Sigmoid colon (tissue), 7 donors: ENCODE data around the gene KRTAP10-4. TPM values are rescaled to one million over a fixed set of nuclear protein-coding genes. Genes with fewer than 3 reads are reported as not detected.

Experiments
- DNase-seq: peaks from one replicate; pipeline ENCODE4 v3.0.0-alpha.2; 2019
- H3K27ac ChIP-seq, 4 donors: fragments of 200-600 bp; sonication (generic); one replicate each; pipeline ENCODE4 v1.5.1; 2016 to 2019; ENCODE audit warnings: mild to moderate bottlenecking in 1 of 4
- H3K27me3 ChIP-seq, 3 donors: fragments of 200-600 bp; sonication (generic); one replicate each; pipeline ENCODE4 v1.5.1; 2019; ENCODE audit warnings: mild to moderate bottlenecking in 1 of 3
- H3K36me3 ChIP-seq, 4 donors: fragments of 200-600 bp; sonication (generic); one replicate each; pipeline ENCODE4 v1.5.1; 2016 to 2019
- H3K4me1 ChIP-seq, 4 donors: fragments of 200-600 bp; sonication (generic); one replicate each; pipeline ENCODE4 v1.5.1; 2017 to 2019
- H3K4me3 ChIP-seq, 4 donors: fragments of 200-600 bp; sonication (generic); one replicate each; pipeline ENCODE4 v1.5.1; 2017 to 2019; ENCODE audit warnings: mild to moderate bottlenecking in 2 of 4, moderate library complexity in 1 of 4
- H3K9me3 ChIP-seq, 4 donors: fragments of 200-600 bp in 3 of 4; sonication (generic) in 3 of 4; one replicate each; pipeline versions ENCODE4 v1.5.1 to v1.6.1; 2013 to 2019
- EP300 ChIP-seq, 4 donors: sonication (generic); formaldehyde crosslinking; IDR thresholded peaks; one replicate each; pipeline ENCODE4 v1.6.1; 2017; ENCODE audit warnings: antibody characterized with exemption in 4 of 4
- POLR2A ChIP-seq, 2 donors: fragments of 450-650 bp; IDR thresholded peaks; one replicate each; pipeline ENCODE4 v1.6.1; 2016; ENCODE audit warnings: antibody characterized with exemption in 2 of 2, mild to moderate bottlenecking in 2 of 2, moderate library complexity in 2 of 2
- POLR2AphosphoS5 ChIP-seq, 4 donors: sonication (generic); formaldehyde crosslinking; IDR thresholded peaks; one replicate each; pipeline ENCODE4 v1.6.1; 2017; ENCODE audit warnings: antibody characterized with exemption in 4 of 4
- WGBS, 2 donors: extraction: QIAGEN DNeasy Blood & Tissue Kit; methylation state at CpG; one replicate each; pipeline ENCODE4 v1.1.7; 2013; 5-methylcytosine and 5-hydroxymethylcytosine counted together
- intact Hi-C: fragments of 100-400 bp; cut with DNase I; formaldehyde crosslinking; loops from one replicate; pipeline ENCODE4 v1.15.1; 2023
- polyA plus RNA-seq, 3 donors: library from polyadenylated mRNA; stranded (reverse); fragments of 200-250 nt; gene quantifications; one replicate each; pipeline ENCODE4 v1.2.3, GENCODE V29; 2013
- total RNA-seq, 4 donors: library from RNA; depleted of rRNA; stranded (reverse); fragments of >200 nt; gene quantifications; one replicate each; pipeline ENCODE4 v1.1.0, GENCODE V29; 2016
- TF ChIP-seq, protein P1 (sequence below), 4 experiments: fragments of 450-650 bp in 3 of 4; fragments of 200-600 bp in 1 of 4; IDR thresholded peaks; one replicate each; pipeline ENCODE4 v1.5.1; 2016 to 2019; ENCODE audit warnings: antibody characterized with exemption in 4 of 4, mild to moderate bottlenecking in 3 of 4, moderate library complexity in 2 of 4
- donor health status: healthy with polysubstance abuse.
- donor health status: Bipolar disorder and iron deficiency.
- donor health status: healthy.

Gene KRTAP10-4
- total and polyA plus RNA-seq, 7 donors, result not detected

DNA sequence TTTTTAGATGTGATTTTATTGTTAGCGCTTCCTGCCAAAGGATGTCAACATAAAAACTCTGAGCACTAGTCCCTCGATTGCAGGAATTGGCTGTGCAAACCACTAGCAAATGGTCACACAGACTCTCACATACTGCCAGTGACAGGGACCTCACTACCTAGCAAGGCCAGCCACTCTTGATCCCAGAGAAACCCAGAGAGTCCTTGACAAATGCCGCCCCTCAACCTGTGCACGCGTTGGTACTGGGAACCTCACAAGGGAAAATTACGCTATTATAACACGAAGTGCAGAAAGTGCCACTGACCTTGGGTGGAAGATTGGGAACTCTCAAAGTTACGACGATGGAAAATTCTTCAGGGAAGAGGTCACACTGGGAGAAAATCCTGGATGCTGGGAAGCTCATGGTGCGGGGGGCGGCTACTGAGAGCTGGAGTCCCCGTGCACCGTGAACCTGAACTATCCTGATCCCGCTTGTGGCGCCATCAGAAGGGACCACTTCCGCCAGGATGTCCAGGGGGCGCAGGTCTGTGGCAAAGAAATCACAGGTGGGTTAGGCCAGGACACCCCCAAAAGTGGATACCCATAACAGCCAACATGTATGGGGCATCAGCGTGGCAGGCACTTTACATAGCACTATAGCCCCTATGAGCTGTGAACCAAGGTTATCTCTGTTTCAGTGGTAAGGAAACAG, 5.9 kb upstream of the KRTAP10-4 start:
- intact Hi-C loops, result no loop called here
- Histone ChIP-seq H3K27me3 (peaks cover 0 to 4% (median 0%) of the 10 kb centered on the region in 3 donors), H3K4me3 (no peak overlapping the region), H3K27ac (no peak overlapping the region), H3K4me1 (no peaks in the 10 kb centered on the region), H3K36me3 (no peaks in the 10 kb centered on the region), H3K9me3 (peaks cover 0 to 3% (median 0%) of the 10 kb centered on the region in 4 donors)
- WGBS, 2 donors, result 88 to 89% methylated on average over 18 of the region's 18 CpGs
- no peak for DNase-seq
- no peak for TF ChIP-seq EP300 (IDR thresholded peaks at IDR 0.05)
- no peak for TF ChIP-seq POLR2A (IDR thresholded peaks at IDR 0.05)
- no peak for TF ChIP-seq POLR2AphosphoS5 (IDR thresholded peaks at IDR 0.05)
- TF ChIP-seq, protein P1, sequence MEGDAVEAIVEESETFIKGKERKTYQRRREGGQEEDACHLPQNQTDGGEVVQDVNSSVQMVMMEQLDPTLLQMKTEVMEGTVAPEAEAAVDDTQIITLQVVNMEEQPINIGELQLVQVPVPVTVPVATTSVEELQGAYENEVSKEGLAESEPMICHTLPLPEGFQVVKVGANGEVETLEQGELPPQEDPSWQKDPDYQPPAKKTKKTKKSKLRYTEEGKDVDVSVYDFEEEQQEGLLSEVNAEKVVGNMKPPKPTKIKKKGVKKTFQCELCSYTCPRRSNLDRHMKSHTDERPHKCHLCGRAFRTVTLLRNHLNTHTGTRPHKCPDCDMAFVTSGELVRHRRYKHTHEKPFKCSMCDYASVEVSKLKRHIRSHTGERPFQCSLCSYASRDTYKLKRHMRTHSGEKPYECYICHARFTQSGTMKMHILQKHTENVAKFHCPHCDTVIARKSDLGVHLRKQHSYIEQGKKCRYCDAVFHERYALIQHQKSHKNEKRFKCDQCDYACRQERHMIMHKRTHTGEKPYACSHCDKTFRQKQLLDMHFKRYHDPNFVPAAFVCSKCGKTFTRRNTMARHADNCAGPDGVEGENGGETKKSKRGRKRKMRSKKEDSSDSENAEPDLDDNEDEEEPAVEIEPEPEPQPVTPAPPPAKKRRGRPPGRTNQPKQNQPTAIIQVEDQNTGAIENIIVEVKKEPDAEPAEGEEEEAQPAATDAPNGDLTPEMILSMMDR (IDR thresholded peaks at IDR 0.05), result no peak

GRCh38 chr21:44568261-44568660, 5.3 kb upstream of the KRTAP10-4 start:
- TF ChIP-seq, protein P1 (IDR thresholded peaks at IDR 0.05), result no peak
- TF ChIP-seq EP300 (IDR thresholded peaks at IDR 0.05), result no peak
- no peak for TF ChIP-seq POLR2A (IDR thresholded peaks at IDR 0.05)
- TF ChIP-seq POLR2AphosphoS5 (IDR thresholded peaks at IDR 0.05), result no peak
- 70 to 78% methylated on average over 12 of the region's 12 CpGs for WGBS, 2 donors
- H3K9me3 ChIP-seq, result peaks cover 0 to 3% (median 0%) of the 10 kb centered on the region in 4 donors
- no peaks in the 10 kb centered on the region for H3K4me1 ChIP-seq
- intact Hi-C loops, result no loop called here
- peaks cover 0 to 9% (median 0%) of the 10 kb centered on the region in 3 donors for H3K27me3 ChIP-seq
- H3K4me3 ChIP-seq, result no peak overlapping the region
- no peak overlapping the region for H3K27ac ChIP-seq
- DNase-seq, result no peak
- H3K36me3 ChIP-seq, result no peaks in the 10 kb centered on the region

GRCh38 chr21:44568667-44569556, 4.6 kb upstream of the KRTAP10-4 start:
- Histone ChIP-seq H3K36me3 (no peaks in the 10 kb centered on the region), H3K9me3 (peaks cover 0 to 3% (median 0%) of the 10 kb centered on the region in 4 donors), H3K4me3 (no peak overlapping the region), H3K27me3 (peaks cover 0 to 14% (median 0%) of the 10 kb centered on the region in 3 donors), H3K27ac (no peak overlapping the region), H3K4me1 (no peaks in the 10 kb centered on the region)
- DNase-seq, result peak; percentile 44
- intact Hi-C loops, result no loop called here
- TF ChIP-seq POLR2AphosphoS5 (IDR thresholded peaks at IDR 0.05) (no peak), EP300 (IDR thresholded peaks at IDR 0.05) (no peak), POLR2A (IDR thresholded peaks at IDR 0.05) (no peak)
- TF ChIP-seq, protein P1 (IDR thresholded peaks at IDR 0.05), result no peak
- WGBS, 2 donors, result 58 to 76% methylated on average over 27 of the region's 27 CpGs

- no peak overlapping the region for H3K4me3 ChIP-seq
- WGBS, 2 donors, result 87 to 88% methylated on average over 12 of the region's 12 CpGs
- no peak overlapping the region for H3K27ac ChIP-seq
- TF ChIP-seq, protein P1 (IDR thresholded peaks at IDR 0.05), result no peak
- TF ChIP-seq EP300 (IDR thresholded peaks at IDR 0.05) (no peak), POLR2AphosphoS5 (IDR thresholded peaks at IDR 0.05) (no peak), POLR2A (IDR thresholded peaks at IDR 0.05) (no peak)
- no peaks in the 10 kb centered on the region for H3K36me3 ChIP-seq
- peaks cover 0 to 14% (median 0%) of the 10 kb centered on the region in 3 donors for H3K27me3 ChIP-seq
- H3K9me3 ChIP-seq, result peaks cover 0 to 3% (median 0%) of the 10 kb centered on the region in 4 donors
- intact Hi-C loops, result no loop called here
- peak; percentile 62 for DNase-seq
- H3K4me1 ChIP-seq, result no peaks in the 10 kb centered on the region
Measured at GRCh38 chr21:44569861-44570517, 3.5 kb upstream of the KRTAP10-4 start.
